SKM-1 (cell line): ENCODE measurements around the gene CCL26.
"Not testable (repeated sequence)": the region's sequence is repeated elsewhere in the genome, so short reads cannot be mapped to it uniquely, and the experiment has no call there.

Experiments
- DNase-seq: peaks from one replicate; lab custom pipeline; 2025; ENCODE audit not compliant: unreplicated experiment; lab: John Stamatoyannopoulos, UW

Gene CCL26

GRCh38 chr7:75793676-75794075 lies 21.7 kb upstream of the CCL26 start:
- no peak for DNase-seq

GRCh38 chr7:75792567-75792966 lies 20.6 kb upstream of the CCL26 start:
- not testable (repeated sequence) for DNase-seq

GRCh38 chr7:75789361-75789924 lies 17.4 kb upstream of the CCL26 start:
- DNase-seq = no peak

GRCh38 chr7:75788154-75788847 lies 16.3 kb upstream of the CCL26 start:
- not testable (repeated sequence) for DNase-seq

- not testable (repeated sequence) for DNase-seq
Observed at GRCh38 chr7:75783058-75783457, 11.0 kb upstream of the CCL26 start.

- not testable (repeated sequence) for DNase-seq
Observed at GRCh38 chr7:75780647-75781273, 8.7 kb upstream of the CCL26 start.

GRCh38 chr7:75779516-75779915 lies 7.5 kb upstream of the CCL26 start:
- not testable (repeated sequence) for DNase-seq

GRCh38 chr7:75779035-75779434 lies 7.0 kb upstream of the CCL26 start:
- not testable (repeated sequence) for DNase-seq

GRCh38 chr7:75776295-75776971 lies 4.4 kb upstream of the CCL26 start:
- no peak for DNase-seq

- DNase-seq = not testable (repeated sequence)
Observed at GRCh38 chr7:75773958-75774357, 1.9 kb upstream of the CCL26 start.

- no peak for DNase-seq
Observed at GRCh38 chr7:75771224-75771623, 787 bp downstream of the CCL26 start.

- peak; percentile 75 for DNase-seq
Observed at GRCh38 chr7:75762350-75762917, 9.6 kb downstream of the CCL26 start.

- not testable (repeated sequence) for DNase-seq
Observed at GRCh38 chr7:75761801-75762200, 10.2 kb downstream of the CCL26 start.

- DNase-seq = no peak
Observed at GRCh38 chr7:75758491-75758890, 13.5 kb downstream of the CCL26 start.

- no peak for DNase-seq
Observed at GRCh38 chr7:75757860-75758259, 14.2 kb downstream of the CCL26 start.

GRCh38 chr7:75756991-75757676 lies 14.9 kb downstream of the CCL26 start:
- DNase-seq = peak; percentile 6

GRCh38 chr7:75756206-75756990 lies 15.6 kb downstream of the CCL26 start:
- no peak for DNase-seq

- no peak for DNase-seq
Observed at GRCh38 chr7:75743455-75743859, 28.6 kb downstream of the CCL26 start.

GRCh38 chr7:75740846-75741497 lies 31.0 kb downstream of the CCL26 start:
- peak; percentile 73 for DNase-seq
